Muscle of back (tissue), 11 donors: Measurements from ENCODE around the gene CXCR2. TPM values are rescaled to one million over a fixed set of nuclear protein-coding genes. Genes with fewer than 3 reads are reported as not detected.
"Not testable (repeated sequence)": the region's sequence is repeated elsewhere in the genome, so short reads cannot be mapped to it uniquely, and the experiment has no call there.

Experiments
- DNase-seq, 3 donors: peaks; one replicate each; pipeline versions ENCODE4 v3.0.0 to v3.0.0-alpha.2; 2013
- polyA plus RNA-seq, 10 donors: library from polyadenylated mRNA; unstranded; fragments of 120-200 nt; gene quantifications; one replicate each; pipeline ENCODE4 v1.2.1, GENCODE V29; 2013; ENCODE audit not compliant: insufficient read length in 10 of 10

CXCR2 gene
- polyA plus RNA-seq, 10 donors = 0.07 to 0.81 (median 0.31) TPM; not detected in 1

- no peak for DNase-seq
Measured at GRCh38 chr2:218129458-218130135, 3.8 kb downstream of the CXCR2 start.

- no peak for DNase-seq
Measured at GRCh38 chr2:218130377-218130776, 4.5 kb downstream of the CXCR2 start.

GRCh38 chr2:218130822-218131221, 5.0 kb downstream of the CXCR2 start:
- DNase-seq = no peak

- no peak for DNase-seq
Measured at GRCh38 chr2:218137514-218137913, 11.7 kb downstream of the CXCR2 start.

GRCh38 chr2:218138047-218138446, 12.2 kb downstream of the CXCR2 start:
- no peak for DNase-seq

GRCh38 chr2:218145124-218145523, 19.3 kb downstream of the CXCR2 start:
- DNase-seq = no peak

- DNase-seq = no peak
Measured at GRCh38 chr2:218146056-218146455, 20.2 kb downstream of the CXCR2 start.

GRCh38 chr2:218149098-218149497, 23.3 kb downstream of the CXCR2 start:
- no peak for DNase-seq

GRCh38 chr2:218149848-218150440, 24.1 kb downstream of the CXCR2 start:
- no peak for DNase-seq

GRCh38 chr2:218152172-218152571, 26.3 kb downstream of the CXCR2 start:
- DNase-seq = no peak

GRCh38 chr2:218152777-218153176, 26.9 kb downstream of the CXCR2 start:
- no peak for DNase-seq

GRCh38 chr2:218155953-218156479, 30.2 kb downstream of the CXCR2 start:
- DNase-seq = no peak

GRCh38 chr2:218161644-218162043, 35.8 kb downstream of the CXCR2 start:
- no peak for DNase-seq

- DNase-seq = no peak
Measured at GRCh38 chr2:218162814-218163213, 37.0 kb downstream of the CXCR2 start.

- DNase-seq = no peak
Measured at GRCh38 chr2:218166791-218167190, 41.0 kb downstream of the CXCR2 start, which contains the start of gene CXCR1. Gene CXCR1, minus strand, starts transcription at chr2:218166962. Its CDS starts 1,751 bp downstream, at chr2:218165211.

- no peak for DNase-seq
Measured at GRCh38 chr2:218168016-218168415, 42.2 kb downstream of the CXCR2 start.

GRCh38 chr2:218168635-218169462, 43.0 kb downstream of the CXCR2 start:
- peak in 2 of 3 donors; percentile 36 to 48 for DNase-seq

GRCh38 chr2:218169757-218170546, 44.1 kb downstream of the CXCR2 start:
- no peak for DNase-seq

GRCh38 chr2:218171744-218172143, 45.9 kb downstream of the CXCR2 start:
- DNase-seq = not testable (repeated sequence)

- DNase-seq = no peak
Measured at GRCh38 chr2:218172845-218173244, 47.0 kb downstream of the CXCR2 start.

GRCh38 chr2:218179782-218180181, 54.0 kb downstream of the CXCR2 start:
- no peak for DNase-seq
